Measurements from ENCODE around the gene PTGR3.

DNA sequence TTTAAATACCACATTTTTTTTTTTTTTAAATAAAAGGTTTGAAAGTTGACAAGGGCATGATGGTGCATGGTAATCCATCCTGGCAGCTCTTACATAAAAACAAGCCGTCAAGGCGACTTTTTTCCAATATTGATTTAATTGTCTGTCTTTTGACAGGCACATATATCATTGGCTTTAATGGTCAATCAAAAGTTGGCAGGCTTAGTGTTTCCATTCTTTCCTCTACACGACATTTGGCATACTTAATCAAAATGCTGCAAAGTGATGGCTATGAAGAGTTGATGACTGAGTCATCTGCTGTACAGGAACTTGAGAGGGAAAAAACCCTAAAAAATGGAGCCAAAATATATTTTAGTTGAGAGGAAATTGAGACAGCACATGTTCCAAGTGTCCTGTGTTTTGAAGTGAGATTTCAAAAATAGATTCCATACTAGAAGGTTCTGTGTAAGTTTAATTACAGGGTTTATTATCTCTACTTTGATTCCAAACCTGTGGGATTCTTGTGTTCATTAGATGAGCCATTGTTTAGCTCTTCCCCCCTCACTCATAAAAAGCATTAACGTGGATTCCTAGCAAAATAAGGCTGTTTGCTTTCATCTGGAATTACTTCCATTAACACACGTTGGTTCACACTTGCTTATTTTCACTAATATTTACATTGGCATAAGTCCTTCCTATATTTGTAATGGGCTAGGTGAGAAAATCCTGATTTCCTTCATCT lies 4.8 kb upstream of the PTGR3 start:
- TF ChIP-seq, protein P1, sequence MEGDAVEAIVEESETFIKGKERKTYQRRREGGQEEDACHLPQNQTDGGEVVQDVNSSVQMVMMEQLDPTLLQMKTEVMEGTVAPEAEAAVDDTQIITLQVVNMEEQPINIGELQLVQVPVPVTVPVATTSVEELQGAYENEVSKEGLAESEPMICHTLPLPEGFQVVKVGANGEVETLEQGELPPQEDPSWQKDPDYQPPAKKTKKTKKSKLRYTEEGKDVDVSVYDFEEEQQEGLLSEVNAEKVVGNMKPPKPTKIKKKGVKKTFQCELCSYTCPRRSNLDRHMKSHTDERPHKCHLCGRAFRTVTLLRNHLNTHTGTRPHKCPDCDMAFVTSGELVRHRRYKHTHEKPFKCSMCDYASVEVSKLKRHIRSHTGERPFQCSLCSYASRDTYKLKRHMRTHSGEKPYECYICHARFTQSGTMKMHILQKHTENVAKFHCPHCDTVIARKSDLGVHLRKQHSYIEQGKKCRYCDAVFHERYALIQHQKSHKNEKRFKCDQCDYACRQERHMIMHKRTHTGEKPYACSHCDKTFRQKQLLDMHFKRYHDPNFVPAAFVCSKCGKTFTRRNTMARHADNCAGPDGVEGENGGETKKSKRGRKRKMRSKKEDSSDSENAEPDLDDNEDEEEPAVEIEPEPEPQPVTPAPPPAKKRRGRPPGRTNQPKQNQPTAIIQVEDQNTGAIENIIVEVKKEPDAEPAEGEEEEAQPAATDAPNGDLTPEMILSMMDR (conservative IDR thresholded peaks at IDR 0.05; ENCODE audit: low read depth, low read length) = no peak
- no peak for TF ChIP-seq EZH2 (IDR thresholded peaks at IDR 0.05; ENCODE audit: borderline replicate concordance, low read depth, low read length, poor library complexity, severe bottlenecking)

Measured in A673 (cell line).